Measurements from ENCODE around the gene EHMT2. TPM values are rescaled to one million over a fixed set of nuclear protein-coding genes. Genes with fewer than 3 reads are reported as not detected.

Gene EHMT2
- polyA plus RNA-seq, 1 donor (not counting 4 experiments of a cell fraction or from before 2014, with no cell fraction given): 17.7 TPM

DNA sequence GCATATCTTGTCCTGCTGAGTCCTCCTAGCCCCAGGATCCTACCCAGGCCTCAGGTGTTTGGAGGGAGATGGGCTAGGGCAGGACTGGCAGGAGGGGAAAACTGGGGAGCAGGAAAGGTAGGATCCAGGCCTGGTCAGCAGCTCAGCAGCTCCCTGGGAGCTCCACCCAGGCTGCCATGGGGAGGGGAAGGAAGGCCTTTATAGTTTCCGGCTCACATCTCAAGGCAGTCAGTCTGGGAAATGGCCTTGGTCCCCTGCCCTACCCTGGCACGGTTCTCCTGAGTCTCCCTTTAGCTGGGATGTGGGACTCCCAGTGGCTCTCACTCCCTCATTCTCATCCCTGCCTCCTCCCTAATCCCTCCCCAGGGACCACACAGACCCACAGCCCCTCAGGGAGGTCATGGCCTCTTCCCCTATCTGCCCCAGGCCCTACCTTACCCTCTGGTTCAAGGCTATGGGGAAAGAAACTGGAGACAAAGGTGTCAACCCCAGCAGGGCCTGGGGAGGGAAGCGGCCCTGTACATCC is 20.3 kb downstream of the EHMT2 start:
- Histone ChIP-seq H2AFZ (ENCODE audit: control insufficient read depth, low read length) (no peak overlapping the region), H3K4me3 (ENCODE audit: control insufficient read depth in 2 of 3, extremely low read depth in 1 of 3, insufficient read depth in 2 of 3, low read depth in 1 of 3, low read length in 3 of 3) (no peak overlapping the region), H3K4me1 (ENCODE audit: control insufficient read depth, extremely low read depth, insufficient read depth, low read length) (peaks cover 4% of the 10 kb centered on the region), H4K20me1 (ENCODE audit: control insufficient read depth, extremely low read depth, insufficient read depth, low read length) (no peaks in the 10 kb centered on the region), H3K9me3 (ENCODE audit: control insufficient read depth, low read depth, low read length) (no peaks in the 10 kb centered on the region), H3K9me1 (ENCODE audit: control insufficient read depth, extremely low read depth, insufficient read depth, low read length) (no peaks in the 10 kb centered on the region), H3K36me3 (ENCODE audit: control insufficient read depth in 2 of 2, extremely low read depth in 1 of 2, insufficient read depth in 2 of 2, low read length in 2 of 2) (peaks cover 2 to 5% of the 10 kb centered on the region in 2 experiments), H3K79me2 (ENCODE audit: control insufficient read depth, insufficient read depth, low read length) (no peaks in the 10 kb centered on the region), H3K4me2 (ENCODE audit: control insufficient read depth, extremely low read depth, insufficient read depth, low read depth, low read length) (no peak overlapping the region), H3K27ac (ENCODE audit: control insufficient read depth, insufficient read depth, low read length) (no peak overlapping the region), H3K9ac (ENCODE audit: control insufficient read depth, extremely low read depth, insufficient read depth, low read length) (no peak overlapping the region), H3K27me3 (ENCODE audit: control insufficient read depth, extremely low read depth, insufficient read depth, low read length) (no peaks in the 10 kb centered on the region)
- DNase-seq (ENCODE audit: low read depth, low spot score) (no peak), FAIRE-seq (no peak)
- dilution Hi-C loops (cut with MboI; ENCODE audit: extremely low pct_ligation_motif_present, low sequenced_read_pairs): no loop called here
- TF ChIP-seq CTCF (optimal IDR thresholded peaks at IDR 0.05 in 1 of 3, IDR thresholded peaks at IDR 0.05 in 1 of 3, conservative IDR thresholded peaks at IDR 0.05 in 1 of 3; ENCODE audit: extremely low read depth in 1 of 3, insufficient read depth in 2 of 3, low read length in 3 of 3) (no peak), EZH2 (IDR thresholded peaks at IDR 0.05; ENCODE audit: low read length) (no peak)

DNA sequence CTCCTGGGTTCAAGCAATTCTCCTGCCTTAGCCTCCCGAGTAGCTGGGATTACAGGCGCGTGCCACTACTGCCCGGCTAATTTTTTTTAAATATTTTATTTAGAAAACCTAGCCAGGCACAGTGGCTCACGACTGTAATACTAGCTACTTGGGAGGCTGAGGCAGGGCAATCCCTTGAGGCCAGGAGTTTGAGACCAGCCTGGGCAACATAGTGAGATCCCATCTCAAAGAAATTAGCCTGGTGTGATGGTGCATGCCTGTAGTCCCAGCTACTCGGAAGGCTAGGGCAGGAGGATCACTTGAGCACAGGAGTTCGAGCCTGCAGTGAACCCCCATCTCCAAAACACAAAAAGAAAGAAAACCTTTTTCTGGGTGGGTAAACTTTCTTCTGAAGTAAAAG is 21.1 kb downstream of the EHMT2 start:
- Histone ChIP-seq H3K9me1 (ENCODE audit: control insufficient read depth, extremely low read depth, insufficient read depth, low read length) (no peaks in the 10 kb centered on the region), H3K79me2 (ENCODE audit: control insufficient read depth, insufficient read depth, low read length) (no peaks in the 10 kb centered on the region), H2AFZ (ENCODE audit: control insufficient read depth, low read length) (no peak overlapping the region), H3K4me1 (ENCODE audit: control insufficient read depth, extremely low read depth, insufficient read depth, low read length) (peaks cover 4% of the 10 kb centered on the region), H3K27ac (ENCODE audit: control insufficient read depth, insufficient read depth, low read length) (no peak overlapping the region), H3K9me3 (ENCODE audit: control insufficient read depth, low read depth, low read length) (no peaks in the 10 kb centered on the region), H3K4me3 (ENCODE audit: control insufficient read depth in 2 of 3, extremely low read depth in 1 of 3, insufficient read depth in 2 of 3, low read depth in 1 of 3, low read length in 3 of 3) (no peak overlapping the region), H3K27me3 (ENCODE audit: control insufficient read depth, extremely low read depth, insufficient read depth, low read length) (no peaks in the 10 kb centered on the region), H3K9ac (ENCODE audit: control insufficient read depth, extremely low read depth, insufficient read depth, low read length) (no peak overlapping the region), H4K20me1 (ENCODE audit: control insufficient read depth, extremely low read depth, insufficient read depth, low read length) (no peaks in the 10 kb centered on the region), H3K4me2 (ENCODE audit: control insufficient read depth, extremely low read depth, insufficient read depth, low read depth, low read length) (no peak overlapping the region), H3K36me3 (ENCODE audit: control insufficient read depth in 2 of 2, extremely low read depth in 1 of 2, insufficient read depth in 2 of 2, low read length in 2 of 2) (peaks cover under 1 to 2% of the 10 kb centered on the region in 2 experiments)
- dilution Hi-C loops (cut with MboI; ENCODE audit: extremely low pct_ligation_motif_present, low sequenced_read_pairs): no loop called here
- no peak for FAIRE-seq
- DNase-seq (ENCODE audit: low read depth, low spot score): no peak
- TF ChIP-seq EZH2 (IDR thresholded peaks at IDR 0.05; ENCODE audit: low read length): no peak
- TF ChIP-seq CTCF (optimal IDR thresholded peaks at IDR 0.05 in 1 of 3, IDR thresholded peaks at IDR 0.05 in 1 of 3, conservative IDR thresholded peaks at IDR 0.05 in 1 of 3; ENCODE audit: extremely low read depth in 1 of 3, insufficient read depth in 2 of 3, low read length in 3 of 3): no peak
